WI38 (cell line): ENCODE results near the gene SPATA18.

Experiments used
- H3K4me3 ChIP-seq: 2 replicates; pipeline ENCODE4 v1.5.1; 2011; ENCODE audit warnings: low read depth, mild to moderate bottlenecking, control low read depth, low read length
- TF ChIP-seq, protein P1 (sequence below): IDR thresholded peaks from 2 replicates; pipeline ENCODE4 v1.5.1; 2012; ENCODE audit warnings: low read depth, mild to moderate bottlenecking, control low read depth, low read length

The SPATA18 gene

GRCh38 chr4:52051615-52052474 is 741 bp downstream of the SPATA18 start:
- peak overlapping the region; percentile 62 for H3K4me3 ChIP-seq
- TF ChIP-seq, protein P1, sequence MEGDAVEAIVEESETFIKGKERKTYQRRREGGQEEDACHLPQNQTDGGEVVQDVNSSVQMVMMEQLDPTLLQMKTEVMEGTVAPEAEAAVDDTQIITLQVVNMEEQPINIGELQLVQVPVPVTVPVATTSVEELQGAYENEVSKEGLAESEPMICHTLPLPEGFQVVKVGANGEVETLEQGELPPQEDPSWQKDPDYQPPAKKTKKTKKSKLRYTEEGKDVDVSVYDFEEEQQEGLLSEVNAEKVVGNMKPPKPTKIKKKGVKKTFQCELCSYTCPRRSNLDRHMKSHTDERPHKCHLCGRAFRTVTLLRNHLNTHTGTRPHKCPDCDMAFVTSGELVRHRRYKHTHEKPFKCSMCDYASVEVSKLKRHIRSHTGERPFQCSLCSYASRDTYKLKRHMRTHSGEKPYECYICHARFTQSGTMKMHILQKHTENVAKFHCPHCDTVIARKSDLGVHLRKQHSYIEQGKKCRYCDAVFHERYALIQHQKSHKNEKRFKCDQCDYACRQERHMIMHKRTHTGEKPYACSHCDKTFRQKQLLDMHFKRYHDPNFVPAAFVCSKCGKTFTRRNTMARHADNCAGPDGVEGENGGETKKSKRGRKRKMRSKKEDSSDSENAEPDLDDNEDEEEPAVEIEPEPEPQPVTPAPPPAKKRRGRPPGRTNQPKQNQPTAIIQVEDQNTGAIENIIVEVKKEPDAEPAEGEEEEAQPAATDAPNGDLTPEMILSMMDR = no peak

DNA sequence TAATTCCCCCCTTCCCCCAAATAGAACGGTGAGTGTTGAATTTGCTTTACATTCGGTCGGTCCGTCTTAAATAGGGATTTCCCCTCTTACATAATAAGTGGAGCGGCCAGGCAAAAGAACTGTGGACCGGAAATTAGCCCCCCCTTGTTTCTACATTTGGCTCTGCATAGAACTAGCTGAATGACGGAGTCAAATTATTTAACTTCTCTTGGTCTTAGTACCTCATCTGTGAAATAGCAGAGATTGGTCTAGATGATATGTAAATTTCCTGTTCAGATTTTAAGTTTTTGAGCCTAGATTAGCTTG is 1.3 kb downstream of the SPATA18 start:
- TF ChIP-seq, protein P1 = no peak
- H3K4me3 ChIP-seq = peak overlapping the region; percentile 62

GRCh38 chr4:52054254-52054653 is 3.1 kb downstream of the SPATA18 start:
- TF ChIP-seq, protein P1 = no peak

DNA sequence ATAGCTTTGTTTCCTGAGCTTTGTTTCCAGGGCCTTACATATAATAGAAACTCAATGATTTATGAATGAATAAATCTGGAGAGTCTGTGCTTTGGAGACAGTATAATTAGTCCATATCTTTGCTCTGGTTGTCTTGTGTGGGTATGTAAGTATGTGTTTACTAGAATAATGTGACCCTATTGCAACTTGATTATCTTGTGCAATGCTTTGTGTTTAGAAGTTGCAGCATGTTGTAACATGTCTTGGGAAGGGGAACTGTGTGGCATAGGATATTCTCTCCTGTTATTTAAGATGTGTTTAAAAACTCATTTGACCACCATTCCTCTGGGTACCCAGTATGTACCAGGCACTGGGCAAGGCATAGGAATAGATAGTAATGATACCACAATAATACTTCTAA is 6.1 kb downstream of the SPATA18 start:
- no peak overlapping the region for H3K4me3 ChIP-seq
- TF ChIP-seq, protein P1 = no peak

More at GRCh38 chr4:52054254-52054653, 3.1 kb downstream of the SPATA18 start:
- H3K4me3 ChIP-seq = no peak overlapping the region

GRCh38 chr4:52058275-52058674 is 7.2 kb downstream of the SPATA18 start:
- H3K4me3 ChIP-seq = no peak overlapping the region
- TF ChIP-seq, protein P1 = no peak

DNA sequence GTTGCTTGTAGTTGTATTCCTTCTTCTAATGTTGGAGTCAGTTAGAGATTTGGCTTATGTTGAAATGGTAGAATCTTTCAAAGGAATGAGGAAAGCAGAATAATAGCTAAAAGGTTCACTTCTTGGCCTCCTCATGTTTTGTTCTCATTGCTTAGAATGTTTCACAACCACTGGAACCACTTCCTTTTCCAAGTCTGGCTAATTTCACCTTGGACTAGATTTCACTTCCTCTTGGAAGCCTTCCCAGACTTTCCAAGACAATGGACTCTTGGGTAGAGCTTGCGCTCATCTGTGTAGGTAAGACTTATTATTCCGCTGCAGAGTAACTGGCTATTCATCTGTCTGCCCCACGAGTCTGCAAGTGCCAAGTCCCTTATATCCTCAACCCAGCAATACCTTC is 8.3 kb downstream of the SPATA18 start:
- H3K4me3 ChIP-seq = no peak overlapping the region
- TF ChIP-seq, protein P1 = no peak

DNA sequence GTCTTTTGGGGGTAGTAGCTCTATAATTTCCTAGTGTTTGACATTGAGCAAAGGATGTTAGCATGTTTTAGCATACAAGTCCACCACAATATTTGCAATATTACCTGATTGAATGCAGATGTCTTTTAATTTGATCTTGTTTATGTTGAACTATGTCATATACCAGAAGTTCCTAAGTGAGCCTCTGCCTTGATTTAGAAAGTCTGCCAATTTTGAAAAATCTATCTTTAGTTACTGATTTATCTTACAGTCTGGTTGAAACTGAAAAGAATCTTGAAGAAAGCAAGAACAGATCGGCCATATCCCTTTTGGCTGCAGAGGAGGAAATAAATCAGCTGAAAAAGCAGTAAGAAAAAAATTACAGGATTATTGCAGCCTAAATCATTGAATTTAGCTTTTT is 18.5 kb downstream of the SPATA18 start:
- TF ChIP-seq, protein P1 = no peak
- no peak overlapping the region for H3K4me3 ChIP-seq
